ENCODE measurements around the gene ME3.

The ME3 gene

GRCh38 chr11:86408845-86409244, 263.6 kb downstream of the ME3 start:
- H3K27me3 Mint-ChIP-seq (ENCODE audit: low read depth, poor library complexity): no peaks in the 10 kb centered on the region
- H3K4me1 Mint-ChIP-seq: no peaks in the 10 kb centered on the region
- peaks cover 5% of the 10 kb centered on the region for H3K36me3 Mint-ChIP-seq (ENCODE audit: low read depth)
- no peaks in the 10 kb centered on the region for H3K9me3 Mint-ChIP-seq
- H3K27ac Mint-ChIP-seq: no peak overlapping the region
- TF ChIP-seq CTCF (IDR thresholded peaks at IDR 0.05): no peak
- H3K4me3 Mint-ChIP-seq: no peak overlapping the region
- DNase-seq: no peak

GRCh38 chr11:86403458-86403857, 269.0 kb downstream of the ME3 start:
- H3K36me3 Mint-ChIP-seq (ENCODE audit: low read depth): peaks cover 4% of the 10 kb centered on the region
- H3K4me3 Mint-ChIP-seq: no peak overlapping the region
- no peak for TF ChIP-seq CTCF (IDR thresholded peaks at IDR 0.05)
- no peak overlapping the region for H3K27ac Mint-ChIP-seq
- no peaks in the 10 kb centered on the region for H3K27me3 Mint-ChIP-seq (ENCODE audit: low read depth, poor library complexity)
- H3K4me1 Mint-ChIP-seq: no peaks in the 10 kb centered on the region
- H3K9me3 Mint-ChIP-seq: no peaks in the 10 kb centered on the region
- no peak for DNase-seq

GRCh38 chr11:86398106-86398505, 274.3 kb downstream of the ME3 start:
- Mint-ChIP-seq H3K27me3 (ENCODE audit: low read depth, poor library complexity) (no peaks in the 10 kb centered on the region), H3K36me3 (ENCODE audit: low read depth) (peaks cover 4% of the 10 kb centered on the region), H3K4me3 (no peak overlapping the region), H3K4me1 (peaks cover 9% of the 10 kb centered on the region), H3K27ac (no peak overlapping the region), H3K9me3 (no peaks in the 10 kb centered on the region)
- DNase-seq: no peak
- no peak for TF ChIP-seq CTCF (IDR thresholded peaks at IDR 0.05)

- DNase-seq: no peak
- Mint-ChIP-seq H3K4me1 (peaks cover 9% of the 10 kb centered on the region), H3K36me3 (ENCODE audit: low read depth) (peaks cover 4% of the 10 kb centered on the region), H3K4me3 (no peak overlapping the region), H3K9me3 (no peaks in the 10 kb centered on the region), H3K27ac (no peak overlapping the region), H3K27me3 (ENCODE audit: low read depth, poor library complexity) (no peaks in the 10 kb centered on the region)
- TF ChIP-seq CTCF (IDR thresholded peaks at IDR 0.05): no peak
Measured at GRCh38 chr11:86397351-86397750, 275.1 kb downstream of the ME3 start.

- H3K27ac Mint-ChIP-seq: no peak overlapping the region
- H3K4me1 Mint-ChIP-seq: peaks cover 9% of the 10 kb centered on the region
- no peak for TF ChIP-seq CTCF (IDR thresholded peaks at IDR 0.05)
- no peak overlapping the region for H3K4me3 Mint-ChIP-seq
- peaks cover 4% of the 10 kb centered on the region for H3K36me3 Mint-ChIP-seq (ENCODE audit: low read depth)
- no peaks in the 10 kb centered on the region for H3K9me3 Mint-ChIP-seq
- H3K27me3 Mint-ChIP-seq (ENCODE audit: low read depth, poor library complexity): no peaks in the 10 kb centered on the region
- no peak for DNase-seq
Measured at GRCh38 chr11:86396396-86396795, 276.0 kb downstream of the ME3 start.

- Mint-ChIP-seq H3K27me3 (ENCODE audit: low read depth, poor library complexity) (no peaks in the 10 kb centered on the region), H3K4me1 (peaks cover 9% of the 10 kb centered on the region), H3K4me3 (no peak overlapping the region), H3K27ac (peak overlapping the region; percentile 90), H3K9me3 (no peaks in the 10 kb centered on the region), H3K36me3 (ENCODE audit: low read depth) (peaks cover 4% of the 10 kb centered on the region)
- TF ChIP-seq CTCF (IDR thresholded peaks at IDR 0.05): no peak
- DNase-seq: no peak
Measured at GRCh38 chr11:86395061-86395551, 277.3 kb downstream of the ME3 start.
